Activated CD8-positive, alpha-beta memory T cell treated with anti-CD3 and anti-CD28 coated beads for 24 hours (primary cell): ENCODE measurements around the gene PRKCG.
"Not testable (repeated sequence)": the region's sequence is repeated elsewhere in the genome, so short reads cannot be mapped to it uniquely, and the experiment has no call there.

Experiments
- DNase-seq: peaks from one replicate; pipeline ENCODE4 v3.0.0-alpha.2; 2020

Gene PRKCG

DNA sequence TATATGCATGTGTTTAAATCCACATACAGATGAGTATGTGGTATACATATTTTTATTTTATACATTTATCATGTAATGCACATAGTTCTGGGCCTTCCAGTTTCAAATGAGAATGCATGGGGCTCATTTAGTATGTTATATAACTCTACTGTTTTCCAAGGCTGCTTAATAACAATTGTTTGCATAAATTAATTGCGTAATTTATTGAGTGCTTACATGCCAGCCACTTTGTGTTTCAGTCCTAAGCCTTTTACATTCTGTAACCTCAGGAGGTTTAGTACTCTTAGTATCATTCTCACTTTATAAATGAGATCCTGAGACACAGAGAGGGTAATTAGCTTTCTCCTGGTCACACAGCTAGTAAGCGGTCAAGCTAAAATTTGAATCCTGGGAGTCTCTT is 64.0 kb downstream of the PRKCG start:
- DNase-seq: no peak

DNA sequence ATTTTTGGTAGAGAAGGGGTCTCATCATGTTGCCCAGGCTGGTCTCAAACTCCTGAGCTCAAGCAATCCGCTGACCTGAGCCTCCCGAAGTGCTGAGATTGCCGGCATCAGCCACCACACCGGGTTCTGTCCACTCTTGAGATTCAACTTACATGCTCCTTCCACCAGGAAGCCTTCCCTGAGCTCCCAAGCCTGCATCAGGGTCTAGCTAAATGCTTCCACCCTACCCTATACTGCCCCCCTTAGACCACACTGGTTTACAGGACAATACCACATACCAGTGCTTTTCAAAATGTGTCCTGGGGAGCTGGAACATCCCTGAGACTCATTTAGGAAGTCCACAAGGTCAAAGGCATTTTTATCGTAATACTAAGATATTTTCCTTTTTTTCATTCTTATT is 65.6 kb downstream of the PRKCG start:
- no peak for DNase-seq

DNA sequence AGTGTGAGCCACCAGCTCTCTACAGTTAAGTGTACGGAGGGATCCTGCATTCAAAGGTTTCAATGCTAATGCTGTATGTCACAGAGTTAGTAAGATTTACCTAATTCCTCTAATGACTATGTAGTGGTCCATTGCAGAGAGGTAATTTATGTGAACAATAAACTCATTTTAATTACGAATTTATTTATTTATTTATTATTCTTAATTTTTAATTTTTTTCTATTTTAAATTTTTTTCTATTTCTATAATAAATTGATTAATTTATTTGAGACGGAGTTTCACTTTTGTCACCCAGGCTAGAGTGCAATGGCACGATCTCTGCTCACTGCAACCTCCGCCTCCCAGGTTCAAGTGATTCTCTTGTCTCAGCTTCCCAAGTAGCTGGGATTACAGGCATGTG is 66.6 kb downstream of the PRKCG start:
- not testable (repeated sequence) for DNase-seq

GRCh38 chr19:53951436-53951835 is 69.4 kb downstream of the PRKCG start:
- DNase-seq: no peak

DNA sequence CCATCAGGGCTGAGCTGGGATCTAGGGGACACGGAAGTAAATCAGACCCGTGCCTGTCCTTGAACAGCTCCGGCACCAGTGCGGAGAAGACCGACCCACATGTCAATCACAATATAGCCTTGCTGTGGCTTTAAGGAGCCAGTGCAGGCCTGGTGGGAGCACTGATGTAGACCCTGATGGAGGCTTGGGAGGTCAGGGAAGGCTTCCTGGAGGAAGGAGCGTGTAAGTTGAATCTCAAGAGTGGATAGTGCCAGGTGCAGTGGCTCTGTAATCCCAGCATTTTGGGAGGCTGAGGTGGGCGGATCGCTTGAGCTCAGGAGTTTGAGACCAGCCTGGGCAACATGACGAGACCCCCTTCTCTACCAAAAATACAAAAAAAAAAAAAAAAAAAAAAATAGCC is 70.0 kb downstream of the PRKCG start:
- no peak for DNase-seq

GRCh38 chr19:53953383-53953782 is 71.4 kb downstream of the PRKCG start:
- no peak for DNase-seq
